CD4-positive, alpha-beta T cell (primary cell): ENCODE data around the gene DROSHA. TPM values are rescaled to one million over a fixed set of nuclear protein-coding genes. Genes with fewer than 3 reads are reported as not detected.
A peak's percentile ranks its signal among the peaks of the same experiment; 100 is the strongest.

Experiments used
- ATAC-seq: fragments of 200-7000 bp; cut with Tn5 transposase; one replicate; pipeline ENCODE4 v1.10.0; 2022; ENCODE audit warnings: mild to moderate bottlenecking; ENCODE audit not compliant: poor library complexity
- CTCF ChIA-PET: fragments of 350-600 bp; sonication (Branson Sonifier 250); formaldehyde crosslinking; loops from one replicate; lab custom pipeline; 2021; ENCODE audit warnings: antibody characterized with exemption, inconsistent platforms; lab: Charles Lee
- POLR2A ChIA-PET: fragments of 350-600 bp; sonication (Branson Sonifier 250); formaldehyde crosslinking; loops from one replicate; lab custom pipeline; 2021; ENCODE audit warnings: antibody characterized with exemption, inconsistent platforms; lab: Charles Lee
- DNase-seq, 14 experiments: peaks; one replicate each; pipeline ENCODE4 v3.0.0-alpha.2; 2013 to 2020; ENCODE audit warnings: mixed read lengths in 2 of 14
- H3K27ac ChIP-seq, 2 donors: one replicate each; pipeline versions ENCODE4 v1.5.1 to v1.7.0; 2013; ENCODE audit warnings: low read length in 2 of 2, low read depth in 1 of 2, mild to moderate bottlenecking in 1 of 2
- H3K27me3 ChIP-seq, 2 experiments: 1 replicate in 1 of 2; 2 replicates in 1 of 2; pipeline versions ENCODE4 v1.6.1 to v1.7.0; 2013; ENCODE audit warnings: low read length in 2 of 2, control low read depth in 1 of 2, mild to moderate bottlenecking in 1 of 2, moderate library complexity in 1 of 2; ENCODE audit not compliant: insufficient read depth in 2 of 2, control insufficient read depth in 1 of 2
- H3K36me3 ChIP-seq: one replicate; pipeline ENCODE4 v1.6.1; 2013; ENCODE audit warnings: low read length, control low read depth; ENCODE audit not compliant: insufficient read depth
- H3K4me1 ChIP-seq: one replicate; pipeline ENCODE4 v1.6.1; 2013; ENCODE audit warnings: low read length, control low read depth; ENCODE audit not compliant: insufficient read depth
- H3K4me3 ChIP-seq: one replicate; pipeline ENCODE4 v1.5.1; 2013; ENCODE audit warnings: mild to moderate bottlenecking, low read length, moderate library complexity
- H3K9me3 ChIP-seq, 2 experiments: 1 replicate in 1 of 2; 2 replicates in 1 of 2; pipeline versions ENCODE4 v1.6.1 to v1.7.0; 2013; ENCODE audit warnings: low read length in 2 of 2, mild to moderate bottlenecking in 2 of 2, control low read depth in 1 of 2, moderate library complexity in 1 of 2; ENCODE audit not compliant: control insufficient read depth in 1 of 2, insufficient read depth in 1 of 2
- H3K27ac Mint-ChIP-seq: one replicate; pipeline ENCODE4 v1.8.0; 2020; ENCODE audit warnings: mixed read lengths
- H3K27me3 Mint-ChIP-seq: one replicate; pipeline ENCODE4 v1.8.0; 2021; ENCODE audit warnings: mixed read lengths
- H3K36me3 Mint-ChIP-seq: one replicate; pipeline ENCODE4 v1.8.0; 2021; ENCODE audit warnings: low read depth, mixed read lengths
- H3K4me1 Mint-ChIP-seq: one replicate; pipeline ENCODE4 v1.8.0; 2021; ENCODE audit warnings: low read depth, mixed read lengths
- H3K4me3 Mint-ChIP-seq: one replicate; pipeline ENCODE4 v1.8.0; 2020; ENCODE audit warnings: mild to moderate bottlenecking, mixed read lengths
- H3K9me3 Mint-ChIP-seq: one replicate; pipeline ENCODE4 v1.8.0; 2020; ENCODE audit warnings: mixed read lengths
- CTCF ChIP-seq: fragments of 200-600 bp; IDR thresholded peaks from one replicate; pipeline ENCODE4 v1.8.0; 2022; ENCODE audit warnings: antibody characterized with exemption, mild to moderate bottlenecking
- intact Hi-C, 2 experiments: fragments of 100-400 bp; cut with DNase I in 1 of 2; cut with micrococcal nuclease in 1 of 2; formaldehyde crosslinking; loops; one replicate each; pipeline versions ENCODE4 v1.15.1 to v1.9.0; 2023 to 2025; cut with DNase I, micrococcal nuclease
- total RNA-seq, 174 experiments: library from RNA in 2 of 174; stranded (reverse) in 2 of 174; gene quantifications; one replicate each; pipeline ENCODE4 v1.2.3 and lab custom pipeline; 2021 to 2026

Gene DROSHA
- total RNA-seq, 2 experiments from 2014 or later, result 28.8 to 38.1 TPM

GRCh38 chr5:31531543-31531887 is 378 bp downstream of the DROSHA start:
- H3K4me1 ChIP-seq, result peaks cover 33% of the 10 kb centered on the region
- Mint-ChIP-seq H3K4me1 (peaks cover 75% of the 10 kb centered on the region), H3K27ac (peak overlapping the region; percentile 90), H3K4me3 (peak overlapping the region; percentile 98), H3K36me3 (peaks cover 80% of the 10 kb centered on the region), H3K9me3 (no peaks in the 10 kb centered on the region), H3K27me3 (no peaks in the 10 kb centered on the region)
- TF ChIP-seq CTCF, result no peak
- ATAC-seq (peak; percentile 19), DNase-seq (peak in 1 of 14 experiments; percentile 7)
- ChIA-PET CTCF (interaction anchor here (1.1 kb wide), 1 partner anchor 9 kb away, joined by 4 read pairs; no protein-coding TSS in a partner anchor), POLR2A (interaction anchor here (0.9 to 1.4 kb wide), 5 partner anchors 12 to 643 kb away, joined by 3 to 5 read pairs (median 4); partner anchors contain the start of gene GOLPH3)
- intact Hi-C loops, result loop anchor here (2.0 to 10.0 kb wide), 7 partner anchors 545 to 1911 kb away; partner anchors contain the start of genes GOLPH3 (in 1 of the 2), MTMR12 (in 1 of the 2), SUB1 (in 1 of the 2) and TARS1 (in 1 of the 2)
- H3K4me3 ChIP-seq, result peak overlapping the region; percentile 83
- H3K27ac ChIP-seq, result peak overlapping the region; percentile 48 to 65
- no peaks in the 10 kb centered on the region for H3K9me3 ChIP-seq
- no peaks in the 10 kb centered on the region for H3K27me3 ChIP-seq
- H3K36me3 ChIP-seq, result peaks cover 45% of the 10 kb centered on the region

- Mint-ChIP-seq H3K9me3 (no peaks in the 10 kb centered on the region), H3K4me3 (peak overlapping the region; percentile 98), H3K4me1 (peaks cover 72% of the 10 kb centered on the region), H3K27me3 (no peaks in the 10 kb centered on the region), H3K27ac (peak overlapping the region; percentile 90), H3K36me3 (peaks cover 80% of the 10 kb centered on the region)
- Histone ChIP-seq H3K4me3 (peak overlapping the region; percentile 83), H3K4me1 (peaks cover 33% of the 10 kb centered on the region), H3K36me3 (peaks cover 48% of the 10 kb centered on the region), H3K9me3 (no peaks in the 10 kb centered on the region), H3K27ac (no peak overlapping the region), H3K27me3 (no peaks in the 10 kb centered on the region)
- intact Hi-C loops, result loop anchor here (2.0 to 10.0 kb wide), 7 partner anchors 546 to 1912 kb away; partner anchors contain the start of genes GOLPH3 (in 1 of the 2), MTMR12 (in 1 of the 2), SUB1 (in 1 of the 2) and TARS1 (in 1 of the 2)
- ATAC-seq (no peak), DNase-seq (no peak)
- no peak for TF ChIP-seq CTCF
- ChIA-PET POLR2A (interaction anchor here (1.2 to 1.4 kb wide), 2 partner anchors 642 to 643 kb away, joined by 4 to 5 read pairs; partner anchors contain the start of gene GOLPH3), CTCF (no interaction called here)
Observed at GRCh38 chr5:31530541-31531265, 1.2 kb downstream of the DROSHA start.

DNA sequence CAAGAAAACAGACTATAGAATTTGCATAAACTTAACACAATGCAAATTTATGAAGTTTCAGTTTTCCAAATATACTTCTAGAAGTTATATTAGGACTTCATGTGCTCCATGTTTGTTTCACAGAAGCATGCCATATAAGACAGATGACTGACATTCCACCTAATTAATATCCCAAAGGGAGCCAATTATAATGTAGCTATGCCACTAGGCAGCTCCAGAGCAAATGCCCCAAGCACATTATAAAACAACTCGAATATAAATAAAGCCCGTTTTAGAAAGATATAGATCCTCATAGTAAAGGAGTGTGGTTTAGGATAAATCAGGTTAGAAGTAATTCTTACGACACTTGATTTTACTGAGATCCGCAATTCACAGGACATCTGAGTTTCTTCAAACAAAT is 8.9 kb downstream of the DROSHA start:
- ATAC-seq (no peak), DNase-seq (no peak)
- no peaks in the 10 kb centered on the region for H3K9me3 Mint-ChIP-seq
- H3K4me3 Mint-ChIP-seq, result no peak overlapping the region
- Histone ChIP-seq H3K27me3 (no peaks in the 10 kb centered on the region), H3K4me1 (no peaks in the 10 kb centered on the region), H3K36me3 (peaks cover 74% of the 10 kb centered on the region), H3K9me3 (no peaks in the 10 kb centered on the region), H3K27ac (no peak overlapping the region), H3K4me3 (no peak overlapping the region)
- peaks cover 94% of the 10 kb centered on the region for H3K36me3 Mint-ChIP-seq
- H3K27ac Mint-ChIP-seq, result no peak overlapping the region
- ChIA-PET POLR2A (no interaction called here), CTCF (no interaction called here)
- H3K27me3 Mint-ChIP-seq, result no peaks in the 10 kb centered on the region
- intact Hi-C loops, result no loop called here
- TF ChIP-seq CTCF, result no peak
- peaks cover 20% of the 10 kb centered on the region for H3K4me1 Mint-ChIP-seq
